ENCODE data around the gene ZNF280C. TPM values are rescaled to one million over a fixed set of nuclear protein-coding genes. Genes with fewer than 3 reads are reported as not detected.

The ZNF280C gene
- total and polyA plus RNA-seq, 12 donors, result 0.39 to 2.4 (median 1.6) TPM

GRCh38 chrX:130264573-130264972, 4.1 kb downstream of the ZNF280C start:
- Histone ChIP-seq H3K27me3 (no peaks in the 10 kb centered on the region), H3K36me3 (no peaks in the 10 kb centered on the region), H3K27ac (no peak overlapping the region), H3K4me3 (no peak overlapping the region), H3K9me3 (peaks cover 0 to 9% (median 0%) of the 10 kb centered on the region in 11 donors), H3K4me1 (peaks cover 0 to 12% (median 6%) of the 10 kb centered on the region in 9 donors)
- ATAC-seq (no peak), DNase-seq (no peak)
- TF ChIP-seq CTCF (IDR thresholded peaks at IDR 0.05), result no peak
- 95 to 96% methylated on average over 2 of the region's 2 CpGs for WGBS, 2 donors
- intact Hi-C loops (cut with DNase I), result no loop called here

DNA sequence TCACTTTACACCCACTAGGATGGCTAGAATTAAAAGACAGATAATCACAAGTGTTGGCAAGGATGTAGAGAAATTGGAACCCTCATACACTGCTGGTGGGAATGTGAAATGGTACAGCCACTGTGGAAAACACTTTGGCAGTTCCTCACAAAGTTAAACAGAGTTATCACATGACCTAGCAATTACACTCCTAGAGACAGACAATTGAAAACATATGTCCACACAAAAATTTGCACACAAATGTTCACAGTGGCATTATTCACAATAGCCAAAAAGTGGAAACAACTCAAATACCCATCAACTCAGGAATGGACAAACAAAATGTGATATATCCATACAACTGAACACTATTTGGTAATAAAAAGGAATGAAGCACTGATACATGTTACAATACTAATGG, 5.7 kb downstream of the ZNF280C start:
- intact Hi-C loops (cut with DNase I), result no loop called here
- TF ChIP-seq CTCF (IDR thresholded peaks at IDR 0.05), result no peak
- no peak overlapping the region for H3K4me3 ChIP-seq
- H3K4me1 ChIP-seq, result peaks cover 0 to 12% (median 6%) of the 10 kb centered on the region in 9 donors
- no peaks in the 10 kb centered on the region for H3K36me3 ChIP-seq
- no peaks in the 10 kb centered on the region for H3K9me3 ChIP-seq
- no peak for DNase-seq
- no peaks in the 10 kb centered on the region for H3K27me3 ChIP-seq
- no peak overlapping the region for H3K27ac ChIP-seq
- no peak for ATAC-seq

DNA sequence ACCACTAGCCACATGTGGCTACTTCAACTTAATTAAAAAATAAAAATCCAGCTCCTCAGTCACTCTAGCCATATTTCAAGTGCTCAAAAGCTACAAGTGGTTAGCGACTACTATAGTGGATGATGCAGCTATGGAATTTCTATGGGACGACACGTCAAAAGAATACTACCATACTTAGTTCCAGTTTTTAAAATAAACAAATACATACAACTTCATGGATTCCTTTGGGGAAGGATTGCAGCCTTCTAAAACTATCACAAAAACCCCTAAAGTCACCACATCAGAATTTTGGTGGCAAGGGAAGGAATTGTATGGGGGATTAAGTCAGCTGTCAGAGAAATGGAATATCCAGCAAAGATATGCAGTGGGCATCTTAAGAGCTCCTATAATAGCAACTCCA, 6.5 kb downstream of the ZNF280C start:
- ATAC-seq (no peak), DNase-seq (no peak)
- no peak overlapping the region for H3K4me3 ChIP-seq
- no peaks in the 10 kb centered on the region for H3K9me3 ChIP-seq
- H3K36me3 ChIP-seq, result no peaks in the 10 kb centered on the region
- no peak for TF ChIP-seq CTCF (IDR thresholded peaks at IDR 0.05)
- 96 to 99% methylated on average over 3 of the region's 3 CpGs for WGBS, 2 donors
- intact Hi-C loops (cut with DNase I), result no loop called here
- H3K4me1 ChIP-seq, result peaks cover 0 to 5% (median under 1%) of the 10 kb centered on the region in 9 donors
- H3K27ac ChIP-seq, result no peak overlapping the region
- no peaks in the 10 kb centered on the region for H3K27me3 ChIP-seq

- TF ChIP-seq CTCF (IDR thresholded peaks at IDR 0.05), result no peak
- Histone ChIP-seq H3K9me3 (no peaks in the 10 kb centered on the region), H3K4me3 (no peak overlapping the region), H3K27me3 (no peaks in the 10 kb centered on the region), H3K36me3 (no peaks in the 10 kb centered on the region), H3K27ac (no peak overlapping the region), H3K4me1 (peaks cover 0 to 3% (median 0%) of the 10 kb centered on the region in 9 donors)
- no peak for DNase-seq
- no peak for ATAC-seq
- WGBS, 2 donors, result 81 to 84% methylated on average over 4 of the region's 4 CpGs
- intact Hi-C loops (cut with DNase I), result no loop called here
These were observed 7.3 kb downstream of the ZNF280C start for GRCh38 chrX:130261296-130261893.
